Measurements from ENCODE around the gene PHLDB1. TPM values are rescaled to one million over a fixed set of nuclear protein-coding genes. Genes with fewer than 3 reads are reported as not detected.
A peak's percentile ranks its signal among the peaks of the same experiment; 100 is the strongest.

Gene PHLDB1
- total RNA-seq, 4 donors from 2014 or later = 53.5 to 517 (median 287) TPM

GRCh38 chr11:118606157-118606843, 1.1 kb upstream of the PHLDB1 start:
- Histone ChIP-seq H3K27me3 (no peaks in the 10 kb centered on the region), H3K36me3 (no peaks in the 10 kb centered on the region), H3K4me1 (peaks cover 13 to 17% of the 10 kb centered on the region in 2 donors), H3K27ac (peak overlapping the region; percentile 98 to 99), H3K4me3 (no peak overlapping the region), H3K9me3 (no peaks in the 10 kb centered on the region)
- TF ChIP-seq POLR2A (IDR thresholded peaks at IDR 0.05) (no peak), CTCF (IDR thresholded peaks at IDR 0.05) (no peak)
- no peak for DNase-seq
- intact Hi-C loops (cut with DNase I; ENCODE audit: low total_unique reads) = no loop called here

- no peaks in the 10 kb centered on the region for H3K36me3 ChIP-seq
- DNase-seq = no peak
- no peak overlapping the region for H3K4me3 ChIP-seq
- intact Hi-C loops (cut with DNase I; ENCODE audit: low total_unique reads) = no loop called here
- TF ChIP-seq POLR2A (IDR thresholded peaks at IDR 0.05) (no peak), CTCF (IDR thresholded peaks at IDR 0.05) (no peak)
- H3K27ac ChIP-seq = peak overlapping the region; percentile 98 to 99
- no peaks in the 10 kb centered on the region for H3K9me3 ChIP-seq
- H3K27me3 ChIP-seq = no peaks in the 10 kb centered on the region
- H3K4me1 ChIP-seq = peaks cover 13 to 17% of the 10 kb centered on the region in 2 donors
Observed at GRCh38 chr11:118606844-118607228, 579 bp upstream of the PHLDB1 start.

DNA sequence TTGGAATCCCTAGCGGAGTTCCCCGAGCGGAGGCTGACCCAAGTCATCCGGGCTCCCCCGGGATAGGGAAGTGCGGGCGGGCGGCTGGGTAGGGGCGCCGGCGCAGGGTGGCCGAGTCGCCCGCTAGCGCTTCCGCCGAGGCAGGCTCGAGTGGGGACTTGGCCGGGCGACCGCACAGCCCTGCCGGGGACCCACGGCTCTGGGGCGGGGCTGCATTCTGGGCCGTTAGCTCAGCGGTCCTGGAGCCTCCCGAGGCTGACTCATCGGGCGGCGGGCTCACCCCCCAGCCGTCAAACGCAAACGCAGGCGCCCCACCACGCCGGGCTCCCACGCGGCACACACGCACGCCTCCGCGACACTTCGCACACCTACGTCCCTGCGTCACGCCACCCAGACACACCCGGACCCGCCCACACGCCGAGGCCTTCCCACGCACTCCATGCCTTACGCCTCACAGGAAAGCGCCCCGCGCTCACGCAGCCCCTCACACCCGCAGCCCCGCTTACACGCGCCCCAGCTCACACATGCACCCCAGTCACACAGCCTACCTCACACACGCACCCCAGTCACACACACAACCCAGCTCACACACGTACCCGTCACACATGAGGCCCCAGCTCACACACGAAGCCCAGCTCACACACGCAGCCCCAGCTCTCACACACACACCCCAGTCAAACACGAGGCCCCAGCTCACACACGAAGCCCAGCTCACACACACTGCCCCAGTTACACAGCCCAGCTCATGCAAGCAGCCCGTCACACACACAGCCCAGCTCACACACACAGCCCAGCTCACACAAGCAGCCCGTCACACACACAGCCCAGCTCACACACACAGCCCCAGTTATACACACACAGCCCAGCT, 1.2 kb downstream of the PHLDB1 start:
- peak; percentile 88 to 89 for DNase-seq
- H3K27me3 ChIP-seq = no peaks in the 10 kb centered on the region
- TF ChIP-seq POLR2A (IDR thresholded peaks at IDR 0.05) = peak; percentile 46 to 84
- TF ChIP-seq CTCF (IDR thresholded peaks at IDR 0.05) = no peak
- H3K9me3 ChIP-seq = no peaks in the 10 kb centered on the region
- peaks cover 13 to 24% of the 10 kb centered on the region in 2 donors for H3K4me1 ChIP-seq
- intact Hi-C loops (cut with DNase I; ENCODE audit: low total_unique reads) = no loop called here
- peak overlapping the region; percentile 71 to 96 for H3K4me3 ChIP-seq
- H3K36me3 ChIP-seq = no peaks in the 10 kb centered on the region
- H3K27ac ChIP-seq = peak overlapping the region; percentile 98 to 99

DNA sequence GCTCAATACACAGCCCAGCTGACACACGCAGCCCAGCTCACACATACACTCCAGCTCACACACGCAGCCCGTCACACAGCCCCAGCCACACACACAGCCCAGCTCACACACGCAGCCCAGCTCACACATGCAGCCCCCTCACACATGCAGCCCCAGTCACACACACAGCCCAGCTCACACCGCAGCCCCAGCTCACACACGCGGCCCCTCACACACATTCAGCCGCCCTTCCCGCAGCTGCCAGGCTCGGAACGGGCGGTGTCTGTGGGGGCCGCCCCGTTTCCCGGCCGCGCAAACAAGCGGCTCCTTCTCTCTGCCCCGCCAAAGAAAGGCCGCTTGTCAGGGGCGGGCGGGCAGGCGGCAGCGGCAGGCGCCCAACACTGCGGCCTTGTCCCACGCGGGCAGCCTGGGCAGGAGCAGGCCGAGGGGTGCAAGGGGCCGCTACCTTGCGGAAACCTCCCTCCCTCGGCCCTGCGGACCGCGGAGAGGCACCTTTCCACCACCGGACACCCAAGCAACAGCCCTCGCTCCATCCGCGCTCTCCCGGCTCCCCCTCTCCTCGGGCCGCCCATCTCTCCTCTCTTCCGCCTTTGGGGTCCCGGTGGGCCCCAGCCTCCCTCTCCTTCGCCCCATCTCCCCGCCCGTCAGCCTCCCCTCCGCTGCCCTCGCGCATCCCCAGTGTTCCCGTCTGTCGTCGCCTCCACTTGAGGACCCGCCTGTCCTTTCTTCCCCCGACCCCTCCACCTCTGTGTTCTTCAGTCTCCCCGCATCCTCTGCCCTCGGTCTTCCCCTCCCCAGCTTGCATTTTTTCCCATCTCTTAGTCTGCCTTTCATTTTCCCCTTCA, 2.2 kb downstream of the PHLDB1 start:
- intact Hi-C loops (cut with DNase I; ENCODE audit: low total_unique reads) = no loop called here
- Histone ChIP-seq H3K36me3 (no peaks in the 10 kb centered on the region), H3K4me1 (peaks cover 9 to 24% of the 10 kb centered on the region in 2 donors), H3K27ac (peak overlapping the region; percentile 98 to 99), H3K4me3 (peak overlapping the region; percentile 71 to 96), H3K27me3 (no peaks in the 10 kb centered on the region), H3K9me3 (no peaks in the 10 kb centered on the region)
- TF ChIP-seq POLR2A (IDR thresholded peaks at IDR 0.05) (no peak), CTCF (IDR thresholded peaks at IDR 0.05) (no peak)
- peak; percentile 30 to 44 for DNase-seq
